HL-60 (cell line): Measurements from ENCODE around the gene PLD2.

Experiments used
- DNase-seq, 2 experiments: peaks; one replicate each; pipeline ENCODE4 v3.0.0-alpha.2; 2010 to 2020; ENCODE audit warnings: low read depth in 1 of 2, low spot score in 1 of 2
- H3K27ac ChIP-seq: fragments of 250-450 bp; sonication (Bioruptor Pico); replicated peaks from 2 replicates; pipeline ENCODE4 v1.5.1; 2020; ENCODE audit warnings: mild to moderate bottlenecking, moderate library complexity
- H3K27me3 ChIP-seq: fragments of 250-450 bp; sonication (Bioruptor Pico); 2 replicates; pipeline ENCODE4 v1.5.1; 2021; ENCODE audit warnings: mild to moderate bottlenecking, moderate library complexity; ENCODE audit not compliant: insufficient read depth, poor library complexity, severe bottlenecking
- H3K4me3 ChIP-seq: replicated peaks from 2 replicates; pipeline ENCODE4 v1.5.1; 2011; ENCODE audit warnings: mild to moderate bottlenecking, control low read depth, low read length; ENCODE audit not compliant: insufficient read depth
- GABPA ChIP-seq: IDR thresholded peaks from 2 replicates; pipeline ENCODE4 v1.6.1; 2012; ENCODE audit warnings: low read depth
- POLR2AphosphoS5 ChIP-seq: IDR thresholded peaks from 2 replicates; pipeline ENCODE4 v1.6.1; 2012; ENCODE audit warnings: low read depth
- SPI1 ChIP-seq: IDR thresholded peaks from 2 replicates; pipeline ENCODE4 v1.6.1; 2012; ENCODE audit warnings: low read depth, mild to moderate bottlenecking, borderline replicate concordance
- TF ChIP-seq, protein P1 (sequence below): IDR thresholded peaks from 2 replicates; pipeline ENCODE4 v1.6.1; 2012; ENCODE audit warnings: low read depth; ENCODE audit not compliant: insufficient replicate concordance
- TF ChIP-seq, protein P2 (sequence below): IDR thresholded peaks from one replicate; pipeline ENCODE4 v1.5.1; 2011; ENCODE audit warnings: low read length, control low read depth, inconsistent platforms; ENCODE audit not compliant: insufficient read depth

The PLD2 gene

GRCh38 chr17:4788807-4789700 lies 17.9 kb upstream of the PLD2 start, which contains the start of gene GLTPD2:
GLTPD2 (plus strand) TSS chr17:4788964; CDS start chr17:4789012, 48 bp downstream.
- TF ChIP-seq GABPA: no peak
- no peak for TF ChIP-seq SPI1
- TF ChIP-seq, protein P1, sequence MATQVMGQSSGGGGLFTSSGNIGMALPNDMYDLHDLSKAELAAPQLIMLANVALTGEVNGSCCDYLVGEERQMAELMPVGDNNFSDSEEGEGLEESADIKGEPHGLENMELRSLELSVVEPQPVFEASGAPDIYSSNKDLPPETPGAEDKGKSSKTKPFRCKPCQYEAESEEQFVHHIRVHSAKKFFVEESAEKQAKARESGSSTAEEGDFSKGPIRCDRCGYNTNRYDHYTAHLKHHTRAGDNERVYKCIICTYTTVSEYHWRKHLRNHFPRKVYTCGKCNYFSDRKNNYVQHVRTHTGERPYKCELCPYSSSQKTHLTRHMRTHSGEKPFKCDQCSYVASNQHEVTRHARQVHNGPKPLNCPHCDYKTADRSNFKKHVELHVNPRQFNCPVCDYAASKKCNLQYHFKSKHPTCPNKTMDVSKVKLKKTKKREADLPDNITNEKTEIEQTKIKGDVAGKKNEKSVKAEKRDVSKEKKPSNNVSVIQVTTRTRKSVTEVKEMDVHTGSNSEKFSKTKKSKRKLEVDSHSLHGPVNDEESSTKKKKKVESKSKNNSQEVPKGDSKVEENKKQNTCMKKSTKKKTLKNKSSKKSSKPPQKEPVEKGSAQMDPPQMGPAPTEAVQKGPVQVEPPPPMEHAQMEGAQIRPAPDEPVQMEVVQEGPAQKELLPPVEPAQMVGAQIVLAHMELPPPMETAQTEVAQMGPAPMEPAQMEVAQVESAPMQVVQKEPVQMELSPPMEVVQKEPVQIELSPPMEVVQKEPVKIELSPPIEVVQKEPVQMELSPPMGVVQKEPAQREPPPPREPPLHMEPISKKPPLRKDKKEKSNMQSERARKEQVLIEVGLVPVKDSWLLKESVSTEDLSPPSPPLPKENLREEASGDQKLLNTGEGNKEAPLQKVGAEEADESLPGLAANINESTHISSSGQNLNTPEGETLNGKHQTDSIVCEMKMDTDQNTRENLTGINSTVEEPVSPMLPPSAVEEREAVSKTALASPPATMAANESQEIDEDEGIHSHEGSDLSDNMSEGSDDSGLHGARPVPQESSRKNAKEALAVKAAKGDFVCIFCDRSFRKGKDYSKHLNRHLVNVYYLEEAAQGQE: no peak
- TF ChIP-seq POLR2AphosphoS5: no peak
- DNase-seq: no peak
- peak within 1 kb of the TSS; percentile 42 for H3K4me3 ChIP-seq
- H3K27me3 ChIP-seq: peaks cover 13% of the 10 kb centered on the region
- no peak within 1 kb of the TSS for H3K27ac ChIP-seq

DNA sequence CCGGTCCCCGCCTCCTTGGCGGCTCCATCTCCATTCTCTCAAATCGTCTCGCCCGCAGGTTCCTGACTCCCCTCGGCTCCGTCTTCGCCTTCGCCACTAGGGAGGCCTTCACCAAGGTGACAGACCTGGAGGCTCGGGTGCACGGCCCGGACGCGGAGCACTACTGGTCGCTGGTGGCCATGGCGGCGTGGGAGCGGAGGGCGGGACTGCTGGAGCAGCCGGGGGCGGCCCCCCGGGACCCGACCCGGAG lies 17.3 kb upstream of the PLD2 start:
- Histone ChIP-seq H3K4me3 (peak overlapping the region; percentile 42), H3K27ac (no peak overlapping the region), H3K27me3 (peaks cover 13% of the 10 kb centered on the region)
- DNase-seq: no peak
- TF ChIP-seq, protein P2, sequence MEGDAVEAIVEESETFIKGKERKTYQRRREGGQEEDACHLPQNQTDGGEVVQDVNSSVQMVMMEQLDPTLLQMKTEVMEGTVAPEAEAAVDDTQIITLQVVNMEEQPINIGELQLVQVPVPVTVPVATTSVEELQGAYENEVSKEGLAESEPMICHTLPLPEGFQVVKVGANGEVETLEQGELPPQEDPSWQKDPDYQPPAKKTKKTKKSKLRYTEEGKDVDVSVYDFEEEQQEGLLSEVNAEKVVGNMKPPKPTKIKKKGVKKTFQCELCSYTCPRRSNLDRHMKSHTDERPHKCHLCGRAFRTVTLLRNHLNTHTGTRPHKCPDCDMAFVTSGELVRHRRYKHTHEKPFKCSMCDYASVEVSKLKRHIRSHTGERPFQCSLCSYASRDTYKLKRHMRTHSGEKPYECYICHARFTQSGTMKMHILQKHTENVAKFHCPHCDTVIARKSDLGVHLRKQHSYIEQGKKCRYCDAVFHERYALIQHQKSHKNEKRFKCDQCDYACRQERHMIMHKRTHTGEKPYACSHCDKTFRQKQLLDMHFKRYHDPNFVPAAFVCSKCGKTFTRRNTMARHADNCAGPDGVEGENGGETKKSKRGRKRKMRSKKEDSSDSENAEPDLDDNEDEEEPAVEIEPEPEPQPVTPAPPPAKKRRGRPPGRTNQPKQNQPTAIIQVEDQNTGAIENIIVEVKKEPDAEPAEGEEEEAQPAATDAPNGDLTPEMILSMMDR: no peak
- TF ChIP-seq SPI1: no peak
- TF ChIP-seq POLR2AphosphoS5: no peak
- TF ChIP-seq, protein P1: no peak
- no peak for TF ChIP-seq GABPA

- Histone ChIP-seq H3K4me3 (peak overlapping the region; percentile 42), H3K27ac (no peak overlapping the region), H3K27me3 (peaks cover 13% of the 10 kb centered on the region)
- peak; percentile 71 to 74 for DNase-seq
- TF ChIP-seq, protein P1: no peak
- no peak for TF ChIP-seq SPI1
- TF ChIP-seq POLR2AphosphoS5: peak; percentile 19; the same call in 1 of the 2 replicates
These were observed 16.8 kb upstream of the PLD2 start for GRCh38 chr17:4789951-4790704.

DNA sequence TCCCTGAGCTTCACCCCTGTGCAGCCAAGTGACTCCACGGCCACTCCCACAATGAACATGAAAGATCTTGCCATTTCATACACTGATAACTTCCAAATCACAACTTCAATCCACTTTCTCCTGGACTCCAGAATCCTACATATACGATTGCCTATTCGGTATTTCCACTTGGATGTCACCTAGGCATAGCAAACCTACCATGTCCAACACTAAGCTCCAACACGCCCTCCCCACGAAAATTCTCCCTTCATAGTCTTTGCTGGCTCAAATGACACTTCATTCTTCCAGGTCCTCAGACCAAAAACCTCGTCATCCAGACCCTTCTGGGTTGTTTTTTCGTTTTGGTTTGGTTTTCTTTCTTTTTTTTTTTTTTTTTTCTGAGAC lies 16.3 kb upstream of the PLD2 start:
- Histone ChIP-seq H3K4me3 (peak overlapping the region; percentile 42), H3K27me3 (peaks cover 8% of the 10 kb centered on the region), H3K27ac (no peak overlapping the region)
- DNase-seq: no peak
- TF ChIP-seq, protein P2: no peak
- TF ChIP-seq, protein P1: no peak
- no peak for TF ChIP-seq GABPA
- no peak for TF ChIP-seq POLR2AphosphoS5
- TF ChIP-seq SPI1: no peak
